HG02759 (cell line): ENCODE results near the gene STAC2.

Source experiments
- ATAC-seq: cut with Tn5 transposase; IDR thresholded peaks from one replicate; pipeline ENCODE4 v1.9.1; 2021; ENCODE audit warnings: mild to moderate bottlenecking, moderate library complexity; ENCODE audit not compliant: unreplicated experiment

STAC2 gene

GRCh38 chr17:39231591-39232551 lies 6.1 kb upstream of the STAC2 start:
- peak; percentile 52 for ATAC-seq

- no peak for ATAC-seq
Observed at GRCh38 chr17:39231091-39231561, 5.4 kb upstream of the STAC2 start.

- ATAC-seq: no peak
Observed at GRCh38 chr17:39230361-39230760, 4.6 kb upstream of the STAC2 start.

- ATAC-seq: no peak
Observed at GRCh38 chr17:39229274-39229913, 3.6 kb upstream of the STAC2 start.

GRCh38 chr17:39227364-39227919 lies 1.7 kb upstream of the STAC2 start:
- no peak for ATAC-seq

- ATAC-seq: no peak
Observed at GRCh38 chr17:39225959-39226683, 376 bp upstream of the STAC2 start.

GRCh38 chr17:39224778-39225307 lies 902 bp downstream of the STAC2 start:
- no peak for ATAC-seq

GRCh38 chr17:39223907-39224777 lies 1.6 kb downstream of the STAC2 start:
- ATAC-seq: no peak

- no peak for ATAC-seq
Observed at GRCh38 chr17:39222866-39223834, 2.6 kb downstream of the STAC2 start.

GRCh38 chr17:39222151-39222550 lies 3.6 kb downstream of the STAC2 start:
- no peak for ATAC-seq

- no peak for ATAC-seq
Observed at GRCh38 chr17:39221572-39221971, 4.2 kb downstream of the STAC2 start.

GRCh38 chr17:39219647-39220154 lies 6.0 kb downstream of the STAC2 start:
- ATAC-seq: no peak

- no peak for ATAC-seq
Observed at GRCh38 chr17:39218906-39219305, 6.8 kb downstream of the STAC2 start.

GRCh38 chr17:39217734-39218369 lies 7.9 kb downstream of the STAC2 start:
- ATAC-seq: no peak

- no peak for ATAC-seq
Observed at GRCh38 chr17:39213852-39214251, 11.9 kb downstream of the STAC2 start.

GRCh38 chr17:39212841-39213480 lies 12.8 kb downstream of the STAC2 start:
- ATAC-seq: no peak

GRCh38 chr17:39212195-39212810 lies 13.4 kb downstream of the STAC2 start:
- ATAC-seq: no peak
